OCI-LY1 (cell line): ENCODE data around the gene RNF167.

Experiments used
- CTCF ChIP-seq: fragments of 200-600 bp; sonication (generic), shearing (Covaris generic); IDR thresholded peaks from 2 replicates; pipeline ENCODE4 v1.5.1; 2017; ENCODE audit warnings: mild to moderate bottlenecking, antibody characterized with exemption, low read length, moderate library complexity, mixed read lengths
- EZH2 ChIP-seq: fragments of 200-600 bp; sonication (generic), shearing (Covaris generic); IDR thresholded peaks from 2 replicates; pipeline ENCODE4 v1.8.0; 2017; ENCODE audit warnings: borderline replicate concordance, mixed run types, mild to moderate bottlenecking, antibody characterized with exemption, low read length, moderate library complexity, mixed read lengths

- TF ChIP-seq CTCF: no peak
- no peak for TF ChIP-seq EZH2
Observed at GRCh38 chr17:4913994-4914393, 26.1 kb upstream of the RNF167 start.
